RWPE1 (cell line): ENCODE data around the gene MC1R.
A peak's percentile ranks its signal among the peaks of the same experiment; 100 is the strongest.

Source experiments
- CTCF ChIA-PET: fragments of 350-600 bp; sonication (Branson Sonifier 250); formaldehyde crosslinking; extraction: SDS; loops from one replicate; lab custom pipeline; 2021; lab: Yijun Ruan, JAX
- POLR2A ChIA-PET: fragments of 400-600 bp; formaldehyde crosslinking; extraction: SDS; loops from one replicate; lab custom pipeline; 2020; ENCODE audit warnings: antibody characterized with exemption; ENCODE audit not compliant: low non-redundant PET; lab: Yijun Ruan, JAX
- DNase-seq: peaks from one replicate; pipeline ENCODE4 v3.0.0; 2012; ENCODE audit warnings: low spot score
- H3K27ac ChIP-seq: fragments of 450-650 bp; 2 replicates; pipeline ENCODE4 v1.5.1; 2017
- TF ChIP-seq, protein P1 (sequence below): fragments of 450-650 bp; conservative IDR thresholded peaks from 2 replicates; pipeline ENCODE4 v1.5.1; 2017; ENCODE audit warnings: low read depth, mild to moderate bottlenecking

The MC1R gene

GRCh38 chr16:89921131-89921701 is 2.6 kb downstream of the MC1R start:
- CTCF ChIA-PET = interaction anchor here (0.6 to 1.3 kb wide), 2 partner anchors 11 to 52 kb away, joined by 5 to 8 read pairs; no protein-coding TSS in a partner anchor
- DNase-seq = no peak
- TF ChIP-seq, protein P1, sequence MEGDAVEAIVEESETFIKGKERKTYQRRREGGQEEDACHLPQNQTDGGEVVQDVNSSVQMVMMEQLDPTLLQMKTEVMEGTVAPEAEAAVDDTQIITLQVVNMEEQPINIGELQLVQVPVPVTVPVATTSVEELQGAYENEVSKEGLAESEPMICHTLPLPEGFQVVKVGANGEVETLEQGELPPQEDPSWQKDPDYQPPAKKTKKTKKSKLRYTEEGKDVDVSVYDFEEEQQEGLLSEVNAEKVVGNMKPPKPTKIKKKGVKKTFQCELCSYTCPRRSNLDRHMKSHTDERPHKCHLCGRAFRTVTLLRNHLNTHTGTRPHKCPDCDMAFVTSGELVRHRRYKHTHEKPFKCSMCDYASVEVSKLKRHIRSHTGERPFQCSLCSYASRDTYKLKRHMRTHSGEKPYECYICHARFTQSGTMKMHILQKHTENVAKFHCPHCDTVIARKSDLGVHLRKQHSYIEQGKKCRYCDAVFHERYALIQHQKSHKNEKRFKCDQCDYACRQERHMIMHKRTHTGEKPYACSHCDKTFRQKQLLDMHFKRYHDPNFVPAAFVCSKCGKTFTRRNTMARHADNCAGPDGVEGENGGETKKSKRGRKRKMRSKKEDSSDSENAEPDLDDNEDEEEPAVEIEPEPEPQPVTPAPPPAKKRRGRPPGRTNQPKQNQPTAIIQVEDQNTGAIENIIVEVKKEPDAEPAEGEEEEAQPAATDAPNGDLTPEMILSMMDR = no peak
- peak overlapping the region; percentile 100 for H3K27ac ChIP-seq
- POLR2A ChIA-PET = interaction anchor here (0.6 kb wide), 1 partner anchor 108 kb away, joined by 3 read pairs; no protein-coding TSS in a partner anchor

- ChIA-PET POLR2A (interaction anchor here (0.6 to 1.9 kb wide), 4 partner anchors 14 to 109 kb away, joined by 3 to 16 read pairs (median 4); no protein-coding TSS in a partner anchor), CTCF (interaction anchor here (0.6 to 1.3 kb wide), 4 partner anchors 12 to 98 kb away, joined by 3 to 8 read pairs (median 5); no protein-coding TSS in a partner anchor)
- H3K27ac ChIP-seq = peak overlapping the region; percentile 100
- TF ChIP-seq, protein P1 = no peak
- peak; percentile 90 for DNase-seq
Observed at GRCh38 chr16:89921702-89922476, 3.2 kb downstream of the MC1R start.

- POLR2A ChIA-PET = interaction anchor here (0.6 to 1.9 kb wide), 5 partner anchors 15 to 57 kb away, joined by 3 to 16 read pairs (median 4); no protein-coding TSS in a partner anchor
- TF ChIP-seq, protein P1 = no peak
- peak overlapping the region; percentile 100 for H3K27ac ChIP-seq
- peak; percentile 75 for DNase-seq
- CTCF ChIA-PET = interaction anchor here (0.6 to 1.7 kb wide), 3 partner anchors 12 to 18 kb away, joined by 5 to 8 read pairs (median 8); no protein-coding TSS in a partner anchor
Observed at GRCh38 chr16:89922477-89922883, 3.8 kb downstream of the MC1R start.

GRCh38 chr16:89922884-89923639 is 4.4 kb downstream of the MC1R start, which contains the start of gene TUBB3:
Gene TUBB3, plus strand, starts transcription at chr16:89923342. Its CDS starts 60 bp downstream, at chr16:89923402.
- TF ChIP-seq, protein P1 = no peak
- peak within 1 kb of the TSS; percentile 100 for H3K27ac ChIP-seq
- ChIA-PET POLR2A (interaction anchor here (0.6 to 1.9 kb wide), 5 partner anchors 15 to 58 kb away, joined by 3 to 16 read pairs (median 4); no protein-coding TSS in a partner anchor), CTCF (interaction anchor here (1.1 to 1.7 kb wide), 2 partner anchors 13 to 77 kb away, joined by 3 to 8 read pairs; no protein-coding TSS in a partner anchor)
- DNase-seq = peak; percentile 95

DNA sequence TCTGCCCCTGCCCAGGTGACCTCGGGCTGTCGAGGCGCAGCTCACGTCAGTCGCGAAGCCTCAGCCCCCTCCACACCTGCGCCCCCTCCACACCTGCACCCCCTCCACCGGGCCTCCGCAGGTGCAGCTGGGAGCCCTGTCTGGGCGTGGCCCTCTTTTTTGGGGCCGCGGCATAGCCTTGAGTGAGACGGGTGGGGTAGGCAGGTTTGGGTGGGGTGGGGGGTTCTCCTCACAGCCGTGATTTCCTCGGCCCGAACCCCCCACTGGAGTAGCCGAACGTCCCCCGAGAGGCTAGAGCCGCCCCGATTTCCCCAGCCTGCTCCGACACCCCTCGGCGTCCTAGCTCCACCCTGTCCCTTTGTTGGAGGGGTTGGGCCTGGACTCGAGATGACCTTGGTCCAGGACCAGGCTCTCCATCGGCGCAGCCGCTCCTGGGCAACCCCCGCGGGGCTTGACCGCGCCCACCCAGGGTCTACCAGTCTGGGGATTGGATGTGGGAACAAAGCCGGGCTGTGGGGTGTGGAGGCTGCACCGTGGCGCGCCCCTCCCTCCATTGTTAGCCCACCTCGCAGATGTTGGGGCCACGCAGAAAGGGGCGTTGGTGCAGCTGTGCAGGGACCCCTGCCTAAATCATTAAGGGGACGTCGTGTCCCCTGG is 5.1 kb downstream of the MC1R start:
- ChIA-PET POLR2A (interaction anchor here (0.6 to 1.9 kb wide), 3 partner anchors 16 to 107 kb away, joined by 3 to 16 read pairs (median 4); partner anchors contain the start of gene FANCA), CTCF (interaction anchor here (1.1 to 1.7 kb wide), 2 partner anchors 13 to 76 kb away, joined by 3 to 8 read pairs; no protein-coding TSS in a partner anchor)
- TF ChIP-seq, protein P1 = no peak
- no peak for DNase-seq
- peak overlapping the region; percentile 100 for H3K27ac ChIP-seq
